Measurements from ENCODE around the gene MBNL3. TPM values are rescaled to one million over a fixed set of nuclear protein-coding genes. Genes with fewer than 3 reads are reported as not detected.

Gene MBNL3
- total RNA-seq, 1 experiment from 2014 or later, result 2.6 TPM

DNA sequence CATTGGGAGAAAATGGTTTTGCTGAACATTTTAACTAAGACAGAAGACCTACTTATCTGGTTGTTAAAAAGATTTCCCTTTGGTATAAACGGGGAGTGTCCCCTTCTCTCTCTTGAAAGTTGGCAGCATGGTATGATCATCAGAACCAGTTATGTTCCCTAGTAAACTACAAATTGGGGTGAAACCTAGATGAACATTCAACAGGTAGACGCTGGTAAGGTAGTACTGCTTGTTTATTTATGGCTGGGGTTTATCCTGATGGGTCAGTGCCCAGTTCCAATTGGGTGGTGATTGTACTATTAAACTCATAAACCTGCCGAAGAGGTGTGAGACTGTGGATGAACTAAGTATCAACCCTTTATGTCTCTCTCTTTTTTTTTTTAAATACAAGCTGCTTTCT, 100.5 kb downstream of the MBNL3 start:
- no peaks in the 10 kb centered on the region for H3K36me3 Mint-ChIP-seq (ENCODE audit: insufficient read depth in 1 of 3, low read depth in 3 of 3)
- Histone ChIP-seq H3K27me3 (ENCODE audit: insufficient read depth, low read length) (no peaks in the 10 kb centered on the region), H2AFZ (ENCODE audit: low read length) (no peak overlapping the region), H4K20me1 (ENCODE audit: control insufficient read depth, insufficient read depth, insufficient read length) (no peaks in the 10 kb centered on the region), H3K23ac (ENCODE audit: insufficient read length, low read depth, low read length) (no peak overlapping the region), H4K91ac (ENCODE audit: insufficient read length, low read depth, low read length) (no peak overlapping the region), H3K79me1 (ENCODE audit: insufficient read depth, low read depth, low read length, poor library complexity, severe bottlenecking) (no peaks in the 10 kb centered on the region), H3K27ac (ENCODE audit: insufficient read length, low read depth, low read length) (no peak overlapping the region), H2BK15ac (ENCODE audit: low read depth, low read length) (no peak overlapping the region), H2AK5ac (ENCODE audit: insufficient read length, low read length) (no peak overlapping the region), H3K9me3 (ENCODE audit: control insufficient read depth, low read depth, low read length) (no peaks in the 10 kb centered on the region), H3K56ac (ENCODE audit: insufficient read length, low read depth, low read length) (no peak overlapping the region), H4K5ac (ENCODE audit: insufficient read length, low read depth, low read length) (no peak overlapping the region), H4K8ac (replicated peaks; ENCODE audit: insufficient read length, low read depth, low read length) (no peak overlapping the region), H2BK5ac (ENCODE audit: insufficient read length, low read length) (no peak overlapping the region), H2BK20ac (ENCODE audit: low read depth, low read length, poor library complexity, severe bottlenecking) (no peak overlapping the region), H2BK120ac (ENCODE audit: low read depth, low read length, poor library complexity, severe bottlenecking) (no peak overlapping the region), H3K4me1 (ENCODE audit: insufficient read depth, low read length) (no peaks in the 10 kb centered on the region), H3K18ac (ENCODE audit: insufficient read length, low read depth, low read length) (no peak overlapping the region), H3T11ph (ENCODE audit: low read length) (no peak overlapping the region), H3K9ac (ENCODE audit: extremely low read depth, insufficient read length, low read length) (no peak overlapping the region), H3K4ac (ENCODE audit: low read depth, low read length) (no peak overlapping the region), H3K79me2 (ENCODE audit: insufficient read depth, low read length) (no peaks in the 10 kb centered on the region), H3K4me2 (ENCODE audit: insufficient read depth, insufficient read length, low read length) (no peak overlapping the region), H3K23me2 (ENCODE audit: insufficient read length, low read depth, low read length, poor library complexity, severe bottlenecking) (no peaks in the 10 kb centered on the region), H3K14ac (ENCODE audit: insufficient read depth, low read length) (no peak overlapping the region), H2BK12ac (ENCODE audit: insufficient read length, low read depth, low read length) (no peak overlapping the region)
- TF ChIP-seq, protein P1, sequence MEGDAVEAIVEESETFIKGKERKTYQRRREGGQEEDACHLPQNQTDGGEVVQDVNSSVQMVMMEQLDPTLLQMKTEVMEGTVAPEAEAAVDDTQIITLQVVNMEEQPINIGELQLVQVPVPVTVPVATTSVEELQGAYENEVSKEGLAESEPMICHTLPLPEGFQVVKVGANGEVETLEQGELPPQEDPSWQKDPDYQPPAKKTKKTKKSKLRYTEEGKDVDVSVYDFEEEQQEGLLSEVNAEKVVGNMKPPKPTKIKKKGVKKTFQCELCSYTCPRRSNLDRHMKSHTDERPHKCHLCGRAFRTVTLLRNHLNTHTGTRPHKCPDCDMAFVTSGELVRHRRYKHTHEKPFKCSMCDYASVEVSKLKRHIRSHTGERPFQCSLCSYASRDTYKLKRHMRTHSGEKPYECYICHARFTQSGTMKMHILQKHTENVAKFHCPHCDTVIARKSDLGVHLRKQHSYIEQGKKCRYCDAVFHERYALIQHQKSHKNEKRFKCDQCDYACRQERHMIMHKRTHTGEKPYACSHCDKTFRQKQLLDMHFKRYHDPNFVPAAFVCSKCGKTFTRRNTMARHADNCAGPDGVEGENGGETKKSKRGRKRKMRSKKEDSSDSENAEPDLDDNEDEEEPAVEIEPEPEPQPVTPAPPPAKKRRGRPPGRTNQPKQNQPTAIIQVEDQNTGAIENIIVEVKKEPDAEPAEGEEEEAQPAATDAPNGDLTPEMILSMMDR (conservative IDR thresholded peaks at IDR 0.05), result no peak
- no peaks in the 10 kb centered on the region for H3K9me3 Mint-ChIP-seq
- no peak for DNase-seq
- no peaks in the 10 kb centered on the region for H3K4me1 Mint-ChIP-seq
- no peak overlapping the region for H3K4me3 Mint-ChIP-seq
- no peaks in the 10 kb centered on the region; the same call in 1 of the 2 replicates for H3K27me3 Mint-ChIP-seq (ENCODE audit: low read depth)
- WGBS (ENCODE audit: extremely low coverage, insufficient read length, low lambda C conversion rate), result no CpG with 5 or more reads among the region's 3 CpGs
- no peak overlapping the region for H3K27ac Mint-ChIP-seq
